Effector memory CD4-positive, alpha-beta T cell (primary cell): Measurements from ENCODE around the gene SPEN.

Experiments used
- DNase-seq, 3 donors: peaks; one replicate each; pipeline ENCODE4 v3.0.0-alpha.2; 2020
- H3K27ac ChIP-seq: 2 replicates; pipeline ENCODE4 v1.7.0; 2013; ENCODE audit warnings: mild to moderate bottlenecking, low read length, moderate library complexity; ENCODE audit not compliant: insufficient read depth, poor library complexity, severe bottlenecking
- H3K27me3 ChIP-seq: replicated peaks from 2 replicates; pipeline ENCODE4 v1.7.0; 2013; ENCODE audit warnings: mild to moderate bottlenecking, low read length; ENCODE audit not compliant: insufficient read depth, control insufficient read depth, poor library complexity, severe bottlenecking
- H3K36me3 ChIP-seq: 2 replicates; pipeline ENCODE4 v1.7.0; 2013; ENCODE audit warnings: mild to moderate bottlenecking, low read length, moderate library complexity; ENCODE audit not compliant: control insufficient read depth, insufficient read depth
- H3K4me1 ChIP-seq: 2 replicates; pipeline ENCODE4 v1.7.0; 2013; ENCODE audit warnings: low read length, mild to moderate bottlenecking; ENCODE audit not compliant: control insufficient read depth, insufficient read depth, poor library complexity, severe bottlenecking
- H3K4me3 ChIP-seq: 2 replicates; pipeline ENCODE4 v1.7.0; 2013; ENCODE audit warnings: low read length, low read depth, mild to moderate bottlenecking; ENCODE audit not compliant: insufficient read depth, poor library complexity, severe bottlenecking
- H3K9me3 ChIP-seq: 2 replicates; pipeline ENCODE4 v1.7.0; 2013; ENCODE audit warnings: mild to moderate bottlenecking, low read length, moderate library complexity; ENCODE audit not compliant: control insufficient read depth

The SPEN gene

DNA sequence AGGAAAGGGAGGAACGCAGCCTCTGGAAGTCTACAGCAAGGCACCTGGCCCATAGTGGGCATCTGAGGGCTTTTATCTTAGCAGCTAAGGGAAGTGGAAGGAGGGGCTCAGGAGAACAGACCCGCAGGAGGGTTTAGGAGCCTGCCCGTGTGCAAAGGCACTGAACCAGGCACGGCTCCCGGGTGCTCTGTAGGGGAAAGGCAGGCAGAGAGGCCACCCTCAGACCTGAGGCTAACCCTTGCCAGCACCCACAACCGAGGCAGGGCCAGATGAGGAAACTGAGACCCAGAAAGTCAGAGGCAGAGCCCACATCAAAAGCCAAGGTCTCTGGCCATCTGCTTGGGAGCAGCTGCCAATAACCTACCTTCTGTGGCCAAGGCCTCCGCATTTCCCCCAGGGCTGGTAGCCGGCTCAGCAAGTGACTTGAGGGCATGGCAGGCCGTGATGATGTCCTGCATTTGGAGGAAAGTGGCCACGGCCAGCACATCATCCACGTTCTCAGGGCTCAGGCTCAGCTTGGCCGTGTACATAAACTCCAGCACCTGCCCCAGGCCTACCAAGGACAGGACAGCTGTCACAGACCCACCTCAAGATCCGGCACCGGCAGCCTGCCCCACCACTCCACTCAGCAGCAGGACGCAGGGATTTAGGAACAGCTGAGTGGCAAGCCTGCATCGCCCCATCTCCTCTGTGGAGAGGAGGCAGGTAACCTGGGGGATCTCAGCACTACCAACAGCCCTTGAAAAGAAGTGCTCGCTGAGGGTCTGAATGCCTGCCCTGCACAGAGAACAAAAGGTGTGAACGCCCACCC, 99.3 kb downstream of the SPEN start:
- Histone ChIP-seq H3K36me3 (peaks cover 52% of the 10 kb centered on the region), H3K4me3 (no peak overlapping the region), H3K4me1 (peaks cover 31% of the 10 kb centered on the region), H3K9me3 (no peaks in the 10 kb centered on the region), H3K27me3 (no peaks in the 10 kb centered on the region), H3K27ac (no peak overlapping the region)
- no peak for DNase-seq

DNA sequence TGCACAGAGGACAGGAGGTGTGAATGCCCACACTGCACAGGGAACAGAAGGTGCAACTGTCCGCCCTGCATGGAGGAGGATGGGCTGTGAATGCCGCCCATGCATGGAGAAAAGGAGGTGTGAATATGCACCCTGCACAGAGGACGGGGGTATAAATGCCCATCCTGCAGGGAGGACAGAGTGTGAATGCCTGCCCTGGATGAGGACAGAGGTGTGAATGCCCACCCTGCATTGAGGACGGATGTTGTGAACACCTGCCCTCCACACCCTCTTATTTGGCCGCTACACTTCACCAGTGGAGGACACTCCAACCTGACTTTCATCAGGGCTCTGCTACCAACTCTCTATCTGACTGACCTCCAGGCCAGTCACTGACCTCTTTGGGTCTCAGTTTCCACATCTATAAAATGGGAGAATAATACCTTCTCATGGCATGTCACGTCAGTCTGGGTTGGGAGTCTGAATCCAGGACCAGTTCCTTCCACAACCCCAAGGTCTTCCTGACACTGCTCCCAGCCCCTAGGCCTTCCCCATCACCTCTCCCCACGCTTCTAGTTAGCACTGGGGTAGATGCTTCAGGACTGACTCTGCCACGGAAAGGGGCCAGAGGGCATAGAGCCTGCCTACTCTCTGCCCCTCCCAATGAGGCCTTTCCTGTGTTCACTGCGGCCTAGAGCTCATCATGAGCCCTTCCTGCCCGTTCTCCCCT, 100.0 kb downstream of the SPEN start:
- no peak for DNase-seq
- no peaks in the 10 kb centered on the region for H3K27me3 ChIP-seq
- peaks cover 32% of the 10 kb centered on the region for H3K4me1 ChIP-seq
- H3K4me3 ChIP-seq, result no peak overlapping the region
- H3K36me3 ChIP-seq, result peaks cover 45% of the 10 kb centered on the region
- no peaks in the 10 kb centered on the region for H3K9me3 ChIP-seq
- H3K27ac ChIP-seq, result peak overlapping the region; percentile 26

DNA sequence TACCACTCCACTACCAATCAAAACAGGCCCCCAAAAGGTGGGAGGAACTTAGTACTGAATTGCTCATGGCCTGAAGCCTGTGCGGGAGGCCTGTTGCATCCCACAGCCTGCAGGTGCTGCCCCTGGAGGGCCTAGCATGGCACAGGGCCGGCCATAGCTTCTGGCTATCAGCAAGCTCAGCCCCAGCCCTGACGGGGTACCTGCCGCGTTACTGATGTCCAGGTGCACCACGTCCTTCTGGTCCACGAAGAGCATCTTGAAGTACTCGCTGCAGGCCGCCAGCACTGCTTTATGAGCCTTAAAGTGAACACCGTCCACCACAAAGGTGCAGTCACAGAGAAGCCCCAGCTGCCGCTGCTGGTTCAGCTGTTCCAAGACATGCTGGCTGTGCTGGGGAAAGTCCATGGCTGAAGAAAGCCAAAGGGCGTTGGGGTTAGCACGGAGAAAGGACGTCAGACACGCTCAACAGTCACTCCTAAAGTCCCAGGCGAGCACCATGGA, 100.6 kb downstream of the SPEN start:
- DNase-seq, result no peak
- H3K27me3 ChIP-seq, result no peaks in the 10 kb centered on the region
- H3K36me3 ChIP-seq, result peaks cover 39% of the 10 kb centered on the region
- no peak overlapping the region for H3K4me3 ChIP-seq
- H3K4me1 ChIP-seq, result peaks cover 32% of the 10 kb centered on the region
- peak overlapping the region; percentile 26 for H3K27ac ChIP-seq
- no peaks in the 10 kb centered on the region for H3K9me3 ChIP-seq

DNA sequence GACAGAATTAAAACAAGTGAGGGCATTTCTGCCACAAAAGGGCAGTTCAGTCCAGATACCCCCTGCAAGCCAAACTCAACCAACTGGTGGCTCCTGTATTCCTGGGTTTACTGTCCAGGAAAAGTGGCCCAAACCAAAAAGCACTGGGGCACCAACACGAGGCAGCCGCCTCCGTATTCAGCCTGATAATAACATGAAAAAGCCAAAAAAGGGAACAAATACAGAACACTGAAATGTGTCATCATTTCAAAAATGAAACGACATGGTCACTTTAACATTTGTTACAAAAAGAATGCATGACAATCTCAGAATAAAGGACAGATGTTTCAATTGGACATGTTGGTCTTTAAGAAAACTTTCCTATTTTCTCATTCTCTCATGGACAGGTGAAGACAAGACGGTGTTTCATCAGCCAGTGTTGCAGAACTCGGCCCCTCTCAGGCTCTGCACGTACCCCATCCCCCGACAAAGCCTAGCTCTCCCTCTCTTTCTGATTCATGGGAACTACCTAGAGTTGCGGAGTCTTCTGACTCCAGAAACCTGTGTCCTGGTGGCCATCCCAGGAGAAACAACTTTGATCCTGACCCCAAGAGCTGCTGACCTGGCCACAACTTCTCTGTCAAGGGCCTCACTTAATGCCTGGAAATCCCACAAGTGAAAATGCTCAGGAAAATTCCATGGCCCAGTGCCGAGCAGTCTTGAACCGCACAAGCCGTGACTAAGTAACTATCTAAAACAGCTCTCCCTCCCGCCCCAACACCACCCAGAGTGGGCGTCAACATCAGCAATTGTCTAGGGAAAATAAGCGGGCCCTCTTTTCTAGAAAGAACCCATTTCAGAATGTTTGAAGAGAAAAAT, 101.3 kb downstream of the SPEN start:
- Histone ChIP-seq H3K4me1 (peaks cover 34% of the 10 kb centered on the region), H3K27me3 (no peaks in the 10 kb centered on the region), H3K36me3 (peaks cover 32% of the 10 kb centered on the region), H3K4me3 (peak overlapping the region; percentile 19), H3K27ac (peak overlapping the region; percentile 83), H3K9me3 (no peaks in the 10 kb centered on the region)
- DNase-seq, result peak in 1 of 3 donors; percentile 20

DNA sequence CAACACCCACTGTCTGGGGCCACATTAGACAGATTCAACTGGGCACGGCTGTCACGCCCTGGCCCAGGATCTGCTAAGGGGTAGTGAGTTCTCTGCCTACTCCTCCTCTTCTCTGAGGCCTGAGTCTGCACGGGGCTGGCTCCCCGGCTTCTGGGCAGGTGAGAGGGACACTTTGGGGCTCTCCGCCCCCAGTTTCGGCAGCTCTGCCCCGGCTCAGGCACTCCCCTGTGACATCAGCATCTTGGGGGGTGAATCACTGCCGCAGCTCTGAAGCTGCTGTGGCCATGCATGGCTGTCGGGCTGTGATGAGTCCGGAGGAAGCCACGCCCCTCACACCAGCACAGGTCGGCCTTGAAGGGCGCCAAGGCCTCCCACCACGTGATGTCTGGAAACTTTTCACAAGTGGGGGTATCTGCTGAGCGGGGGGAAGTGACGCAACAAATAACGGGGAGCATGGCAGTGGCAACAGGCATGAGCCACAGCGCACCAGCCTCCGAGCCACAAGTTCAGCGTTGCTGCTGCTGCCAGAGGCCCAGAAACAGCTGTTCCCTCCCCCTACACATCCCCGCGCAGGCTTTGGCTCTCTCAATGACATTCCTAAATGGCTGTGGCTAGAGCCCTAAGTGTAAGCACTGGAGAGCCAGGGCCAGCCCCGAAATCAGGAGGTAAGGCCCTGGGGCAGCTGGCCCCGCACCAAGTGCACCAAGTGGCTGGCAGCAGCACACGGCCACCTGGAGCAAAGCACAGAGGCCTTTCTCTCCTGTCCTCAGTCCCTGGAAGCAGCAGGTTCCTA, 102.1 kb downstream of the SPEN start:
- DNase-seq, result peak; percentile 93 to 96 (median 96)
- H3K27ac ChIP-seq, result peak overlapping the region; percentile 83
- H3K27me3 ChIP-seq, result no peaks in the 10 kb centered on the region
- H3K4me1 ChIP-seq, result peaks cover 42% of the 10 kb centered on the region
- H3K4me3 ChIP-seq, result peak overlapping the region; percentile 20
- peaks cover 25% of the 10 kb centered on the region for H3K36me3 ChIP-seq
- H3K9me3 ChIP-seq, result no peaks in the 10 kb centered on the region

DNA sequence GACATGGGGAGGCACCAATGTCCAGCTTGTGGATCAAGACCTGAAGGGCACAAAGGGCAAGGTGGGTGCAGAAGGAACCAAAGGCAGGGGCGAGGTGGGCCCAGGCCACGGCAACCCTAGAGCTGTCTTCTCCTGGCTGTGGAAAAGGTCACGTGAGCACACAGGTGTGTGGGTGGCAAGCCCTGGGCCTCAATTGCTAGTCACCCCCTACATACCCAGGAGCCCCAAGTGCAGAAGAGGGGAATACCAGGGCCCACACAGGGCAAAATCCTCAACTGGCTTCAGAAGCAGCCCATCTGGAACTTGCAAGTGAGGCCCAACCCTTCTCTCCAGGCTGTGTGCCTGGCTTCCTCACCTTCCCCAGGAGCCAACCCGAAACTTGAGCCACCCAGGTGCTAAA, 102.8 kb downstream of the SPEN start:
- H3K36me3 ChIP-seq, result peaks cover 18% of the 10 kb centered on the region
- no peaks in the 10 kb centered on the region for H3K9me3 ChIP-seq
- H3K4me3 ChIP-seq, result peak overlapping the region; percentile 20
- H3K4me1 ChIP-seq, result peaks cover 43% of the 10 kb centered on the region
- peak in 2 of 3 donors; percentile 12 to 29 for DNase-seq
- peak overlapping the region; percentile 83 for H3K27ac ChIP-seq
- H3K27me3 ChIP-seq, result no peaks in the 10 kb centered on the region

DNA sequence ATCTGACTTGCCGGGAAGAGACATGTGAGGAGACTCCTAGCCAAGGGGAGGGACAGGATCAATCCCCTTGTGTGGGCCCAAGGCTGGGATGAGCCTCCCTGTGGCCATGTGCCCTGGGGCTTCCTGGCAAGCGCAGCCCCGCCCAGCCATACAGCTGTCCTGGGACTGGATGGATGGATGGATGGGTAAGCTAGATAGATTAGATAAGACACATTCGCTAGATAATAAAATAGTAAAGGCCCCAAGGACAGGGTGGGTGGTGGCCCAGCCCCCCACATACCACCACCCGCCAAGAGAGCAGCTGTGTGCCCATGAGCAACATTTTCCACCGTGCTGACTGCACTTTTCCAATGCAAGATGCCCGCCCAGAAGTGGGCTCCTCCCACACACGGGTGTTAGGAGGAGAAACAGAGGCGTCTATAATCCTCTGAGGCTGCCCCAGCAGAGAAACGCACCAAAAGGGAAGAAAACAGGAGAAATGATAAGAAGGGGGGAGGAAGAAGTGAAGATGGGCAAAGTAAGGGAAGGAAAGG, 103.3 kb downstream of the SPEN start:
- Histone ChIP-seq H3K27me3 (no peaks in the 10 kb centered on the region), H3K9me3 (no peaks in the 10 kb centered on the region), H3K27ac (peak overlapping the region; percentile 83), H3K4me3 (no peak overlapping the region), H3K4me1 (peaks cover 43% of the 10 kb centered on the region), H3K36me3 (peaks cover 13% of the 10 kb centered on the region)
- DNase-seq, result peak; percentile 44 to 56 (median 44)

DNA sequence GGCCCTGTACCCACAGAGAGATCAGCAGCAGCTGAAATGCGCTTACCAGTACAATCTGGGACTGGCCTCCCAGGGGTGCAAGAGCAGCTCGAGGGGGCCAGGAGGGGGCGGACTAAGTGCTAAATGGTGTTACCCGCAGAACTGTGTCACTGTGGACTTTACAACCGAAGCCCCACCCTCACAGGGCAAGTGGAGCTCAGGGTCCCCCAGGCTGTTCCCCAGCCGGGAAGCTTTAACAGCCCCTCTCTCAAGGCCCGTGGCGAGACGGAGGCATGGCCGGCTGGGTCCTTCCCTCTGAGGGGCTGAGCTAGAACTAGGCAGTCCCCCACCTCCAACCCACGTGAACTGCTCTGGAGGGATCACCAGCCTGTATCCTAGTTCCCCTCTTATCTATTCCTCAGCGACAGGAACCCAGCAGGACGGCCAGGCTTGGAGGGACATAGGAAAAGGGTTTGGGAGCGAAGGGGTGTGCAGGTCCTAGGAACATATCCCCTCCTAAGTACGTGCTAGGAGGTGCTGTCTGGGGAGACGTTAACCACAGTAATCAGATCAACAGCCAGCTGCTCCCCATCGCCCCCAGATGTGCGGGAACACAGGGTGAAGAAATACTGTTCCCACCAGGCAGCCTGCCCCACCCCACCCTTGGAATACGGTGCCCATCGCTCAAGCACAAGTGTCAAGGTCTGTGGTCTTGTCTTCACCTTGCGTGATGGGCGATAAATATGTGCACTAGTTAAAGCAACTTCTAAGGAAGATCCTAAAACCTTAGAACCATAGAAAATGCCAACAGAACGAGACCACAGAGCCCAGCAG, 104.0 kb downstream of the SPEN start:
- H3K27ac ChIP-seq, result peak overlapping the region; percentile 83
- H3K27me3 ChIP-seq, result no peaks in the 10 kb centered on the region
- peak in 1 of 3 donors; percentile 20 for DNase-seq
- no peaks in the 10 kb centered on the region for H3K9me3 ChIP-seq
- H3K4me3 ChIP-seq, result no peak overlapping the region
- H3K36me3 ChIP-seq, result peaks cover 6% of the 10 kb centered on the region
- peaks cover 43% of the 10 kb centered on the region for H3K4me1 ChIP-seq
